Endothelial cell of umbilical vein (primary cell): Measurements from ENCODE around the gene FOXJ3. TPM values are rescaled to one million over a fixed set of nuclear protein-coding genes. Genes with fewer than 3 reads are reported as not detected.
A peak's percentile ranks its signal among the peaks of the same experiment; 100 is the strongest.

Source experiments
- BruUV-seq: library from RNA; stranded (reverse); fragments of 400-500 nt; replicated peaks from 2 replicates; lab custom pipeline; 2021; lab: Mats Ljungman, UMichigan
- CTCF ChIA-PET: fragments of 300-600, 350-600 bp; sonication (Branson Sonifier 250); formaldehyde crosslinking; loops from one replicate; lab custom pipeline; 2021; ENCODE audit warnings: antibody characterized with exemption, inconsistent platforms; lab: Charles Lee
- POLR2A ChIA-PET: fragments of 300-600, 350-600 bp; sonication (Branson Sonifier 250); formaldehyde crosslinking; loops from one replicate; lab custom pipeline; 2021; ENCODE audit warnings: antibody characterized with exemption, inconsistent platforms; lab: Charles Lee
- DNase-seq: peaks from one replicate; pipeline ENCODE4 v3.0.0-alpha.2; 2011; ENCODE audit warnings: low read depth, low spot score
- FAIRE-seq: peaks from 2 replicates; lab custom pipeline; 2011; peaks lifted over from hg19 to GRCh38; lab: Jason Lieb, UNC
- H2AFZ ChIP-seq: 2 replicates; pipeline ENCODE4 v1.6.0; 2012; ENCODE audit warnings: low read depth, low read length, control low read depth, inconsistent platforms
- H3K27ac ChIP-seq: 2 replicates; pipeline ENCODE4 v1.5.1; 2011; ENCODE audit warnings: low read depth, mild to moderate bottlenecking, control low read depth, low read length, moderate library complexity; ENCODE audit not compliant: insufficient read depth
- H3K27me3 ChIP-seq, 2 experiments: 2 replicates each; pipeline versions ENCODE4 v1.6.0 to v1.6.1; 2011; ENCODE audit warnings: low read length in 2 of 2, mixed read lengths in 1 of 2; ENCODE audit not compliant: control insufficient read depth in 2 of 2, insufficient read depth in 2 of 2
- H3K36me3 ChIP-seq, 2 experiments: 2 replicates in 1 of 2; 3 replicates in 1 of 2; pipeline ENCODE4 v1.5.1; 2011; ENCODE audit warnings: low read length in 2 of 2, mild to moderate bottlenecking in 1 of 2, moderate library complexity in 1 of 2; ENCODE audit not compliant: control insufficient read depth in 2 of 2, insufficient read depth in 2 of 2; ENCODE audit errors: extremely low read depth in 1 of 2
- H3K4me1 ChIP-seq: 3 replicates; pipeline ENCODE4 v1.5.1; 2011; ENCODE audit warnings: mild to moderate bottlenecking, low read length; ENCODE audit not compliant: control insufficient read depth, insufficient read depth; ENCODE audit errors: extremely low read depth
- H3K4me2 ChIP-seq: 2 replicates; pipeline ENCODE4 v1.6.1; 2011; ENCODE audit warnings: low read length, control low read depth, mixed read lengths; ENCODE audit not compliant: insufficient read depth
- H3K4me3 ChIP-seq, 3 experiments: fragments of 200-600 bp in 1 of 3; sonication (generic), shearing (Covaris generic) in 1 of 3; replicated peaks in 1 of 3; 2 replicates each; pipeline ENCODE4 v1.5.1; 2011 to 2016; ENCODE audit warnings: control low read depth in 3 of 3, low read length in 3 of 3, mild to moderate bottlenecking in 2 of 3, inconsistent platforms in 1 of 3, low read depth in 1 of 3, moderate library complexity in 1 of 3; ENCODE audit not compliant: insufficient read depth in 1 of 3
- H3K79me2 ChIP-seq: 2 replicates; pipeline ENCODE4 v1.6.0; 2012; ENCODE audit warnings: low read length, inconsistent platforms; ENCODE audit not compliant: control insufficient read depth, insufficient read depth
- H3K9ac ChIP-seq: replicated peaks from 2 replicates; pipeline ENCODE3; 2011; ENCODE audit warnings: low read length, control low read depth; ENCODE audit not compliant: insufficient read depth; ENCODE audit errors: extremely low read depth
- H3K9me1 ChIP-seq: replicated peaks from 3 replicates; pipeline ENCODE4 v1.6.0; 2011; ENCODE audit warnings: mild to moderate bottlenecking, low read length; ENCODE audit not compliant: control insufficient read depth, insufficient read depth; ENCODE audit errors: extremely low read depth
- H3K9me3 ChIP-seq: replicated peaks from 2 replicates; pipeline ENCODE4 v1.5.1; 2012; ENCODE audit warnings: low read length, inconsistent platforms; ENCODE audit not compliant: control insufficient read depth, insufficient read depth
- H4K20me1 ChIP-seq: replicated peaks from 2 replicates; pipeline ENCODE3; 2011; ENCODE audit warnings: mild to moderate bottlenecking, low read length; ENCODE audit not compliant: control insufficient read depth, insufficient read depth; ENCODE audit errors: extremely low read depth
- EZH2 ChIP-seq: IDR thresholded peaks from 2 replicates; pipeline ENCODE4 v1.6.1; 2012; ENCODE audit warnings: borderline replicate concordance, low read depth, mild to moderate bottlenecking, moderate library complexity, low read length, inconsistent platforms; ENCODE audit not compliant: severe bottlenecking
- FOS ChIP-seq: IDR thresholded peaks from 2 replicates; pipeline ENCODE4 v1.6.1; 2011; ENCODE audit warnings: mild to moderate bottlenecking, low read length, moderate library complexity, borderline replicate concordance; ENCODE audit not compliant: insufficient read depth
- GATA2 ChIP-seq: IDR thresholded peaks from 2 replicates; pipeline ENCODE4 v1.7.0; 2011; ENCODE audit warnings: low read depth, mild to moderate bottlenecking, moderate library complexity, mixed read lengths, low read length; ENCODE audit not compliant: insufficient read length, insufficient read depth
- JUN ChIP-seq: IDR thresholded peaks from 2 replicates; pipeline ENCODE4 v1.6.1; 2011; ENCODE audit warnings: borderline replicate concordance, low read depth; ENCODE audit not compliant: insufficient read length, insufficient read depth
- MYC ChIP-seq: IDR thresholded peaks from one replicate; pipeline ENCODE4 v1.6.1; 2011; ENCODE audit warnings: mild to moderate bottlenecking, low read depth, low read length
- POLR2A ChIP-seq: IDR thresholded peaks from 2 replicates; pipeline ENCODE4 v1.6.1; 2012; ENCODE audit warnings: low read depth, mild to moderate bottlenecking, control low read depth, low read length
- POLR2AphosphoS5 ChIP-seq: IDR thresholded peaks from 2 replicates; pipeline ENCODE4 v1.6.1; 2012; ENCODE audit warnings: low read depth, mild to moderate bottlenecking, control low read depth, low read length, moderate library complexity; ENCODE audit not compliant: insufficient read depth
- dilution Hi-C: fragments of 300-500 bp; cut with MboI; formaldehyde crosslinking; loops from one replicate; pipeline ENCODE4 v1.15.0; 2019; ENCODE audit warnings: low sequenced_read_pairs; ENCODE audit not compliant: extremely low pct_ligation_motif_present
- intact Hi-C: fragments of 100-400 bp; cut with micrococcal nuclease; formaldehyde crosslinking; loops from one replicate; pipeline ENCODE4 v1.10.0; 2022
- polyA plus RNA-seq, 4 experiments: library from polyadenylated mRNA; depleted of rRNA in 3 of 4; stranded (reverse) in 3 of 4; unstranded in 1 of 4; fragments of >200 nt; gene quantifications; 2 replicates each; pipeline versions ENCODE4 v1.2.1 to v1.2.3, GENCODE V29; 2011 to 2012; ENCODE audit warnings: missing spikeins in 1 of 4
- total RNA-seq: library from RNA; stranded (reverse); gene quantifications from 2 replicates; pipeline ENCODE4 v1.2.3, GENCODE V29; 2021
- TF ChIP-seq, protein P1 (sequence below): IDR thresholded peaks from 2 replicates; pipeline ENCODE4 v1.6.1; 2011; ENCODE audit not compliant: insufficient read depth, insufficient read length
- TF ChIP-seq, protein P2 (sequence below), 2 donors: IDR thresholded peaks; 1 replicate in 1 of 2; 2 replicates in 1 of 2; pipeline ENCODE4 v1.5.1; 2011; ENCODE audit warnings: low read length in 2 of 2, mild to moderate bottlenecking in 2 of 2, moderate library complexity in 2 of 2, control low read depth in 1 of 2, inconsistent platforms in 1 of 2, low read depth in 1 of 2; ENCODE audit not compliant: insufficient read depth in 1 of 2; ENCODE audit errors: extremely low read depth in 1 of 2

FOXJ3 gene
- total and polyA plus RNA-seq, 2 donors (not counting 3 experiments of a cell fraction or from before 2014, with no cell fraction given), result 34.7 to 38.8 TPM

DNA sequence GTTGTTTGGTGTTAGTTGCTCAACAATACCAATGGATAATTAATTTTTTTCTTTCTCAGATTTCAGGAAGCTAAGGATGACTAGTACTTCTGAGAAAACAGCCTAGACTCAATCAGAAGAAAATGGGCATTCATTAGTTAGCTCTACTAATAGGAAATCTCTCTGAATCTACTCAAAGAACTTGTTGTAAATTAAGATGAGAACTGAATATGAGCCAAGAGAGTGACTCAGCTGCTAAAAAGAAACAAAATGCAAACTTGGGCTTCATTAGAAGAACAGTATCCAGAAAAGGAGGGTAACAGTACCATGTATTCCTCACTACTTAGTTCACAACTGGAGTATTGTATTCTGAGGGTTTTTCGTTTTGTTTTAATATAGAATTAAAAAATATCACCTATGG is 12.5 kb downstream of the FOXJ3 start:
- Histone ChIP-seq H3K9ac (no peak overlapping the region), H3K4me1 (peaks cover 46% of the 10 kb centered on the region), H3K79me2 (peaks cover 90% of the 10 kb centered on the region), H3K4me2 (peak overlapping the region; percentile 65), H3K27ac (peak overlapping the region; percentile 16), H3K27me3 (no peaks in the 10 kb centered on the region), H3K9me1 (peaks cover 2% of the 10 kb centered on the region), H3K9me3 (no peaks in the 10 kb centered on the region), H3K4me3 (no peak overlapping the region), H2AFZ (no peak overlapping the region), H3K36me3 (peaks cover 0 to 2% of the 10 kb centered on the region in 2 experiments), H4K20me1 (peaks cover 10% of the 10 kb centered on the region)
- TF ChIP-seq FOS (peak; percentile 80), POLR2A (no peak), POLR2AphosphoS5 (no peak), MYC (no peak), GATA2 (no peak), JUN (no peak)
- TF ChIP-seq, protein P1, sequence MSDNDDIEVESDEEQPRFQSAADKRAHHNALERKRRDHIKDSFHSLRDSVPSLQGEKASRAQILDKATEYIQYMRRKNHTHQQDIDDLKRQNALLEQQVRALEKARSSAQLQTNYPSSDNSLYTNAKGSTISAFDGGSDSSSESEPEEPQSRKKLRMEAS, result no peak
- intact Hi-C loops (no loop called here), dilution Hi-C loops (no loop called here)
- FAIRE-seq, result peak; percentile 77
- BruUV-seq, result no TSS peak
- ChIA-PET POLR2A (no interaction called here), CTCF (interaction anchor here (0.8 to 2.0 kb wide), 3 partner anchors 10 to 149 kb away, joined by 4 to 12 read pairs (median 11); no protein-coding TSS in a partner anchor)
- peak; percentile 79 for DNase-seq

DNA sequence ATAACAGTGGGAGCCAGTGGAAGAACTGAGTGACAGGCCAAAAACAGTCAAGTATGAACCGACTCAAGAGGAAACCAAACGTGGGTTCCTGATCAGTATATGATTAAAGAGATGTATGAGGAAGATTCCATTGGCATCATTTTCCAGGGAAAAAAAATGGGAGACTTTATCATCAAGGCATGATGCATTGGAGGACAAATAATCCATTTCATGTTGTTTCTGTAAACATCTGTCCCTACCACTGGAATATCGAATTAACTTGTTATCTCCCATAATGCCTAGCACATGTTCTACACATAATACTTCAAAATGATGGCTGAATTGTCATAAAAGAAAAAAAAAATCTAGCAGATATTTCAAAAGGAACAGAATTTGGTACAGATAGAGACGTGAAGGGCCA is 13.3 kb downstream of the FOXJ3 start:
- no peak for DNase-seq
- Histone ChIP-seq H3K9me3 (no peaks in the 10 kb centered on the region), H3K27ac (no peak overlapping the region), H3K27me3 (no peaks in the 10 kb centered on the region), H3K4me2 (no peak overlapping the region), H3K9me1 (peaks cover 2% of the 10 kb centered on the region), H2AFZ (no peak overlapping the region), H3K79me2 (peaks cover 89% of the 10 kb centered on the region), H3K4me1 (peaks cover 46% of the 10 kb centered on the region), H3K4me3 (no peak overlapping the region), H3K36me3 (peaks cover 0 to 2% of the 10 kb centered on the region in 2 experiments), H4K20me1 (peaks cover 13% of the 10 kb centered on the region), H3K9ac (no peak overlapping the region)
- FAIRE-seq, result no peak
- intact Hi-C loops, result loop anchor here (2.0 kb wide), 1 partner anchor 13 kb away; the partner anchor contains the start of gene FOXJ3
- ChIA-PET CTCF (no interaction called here), POLR2A (no interaction called here)
- no peak for TF ChIP-seq GATA2
- TF ChIP-seq POLR2AphosphoS5, result no peak
- no peak for TF ChIP-seq FOS
- TF ChIP-seq, protein P1, result no peak
- TF ChIP-seq EZH2, result no peak
- TF ChIP-seq, protein P2, sequence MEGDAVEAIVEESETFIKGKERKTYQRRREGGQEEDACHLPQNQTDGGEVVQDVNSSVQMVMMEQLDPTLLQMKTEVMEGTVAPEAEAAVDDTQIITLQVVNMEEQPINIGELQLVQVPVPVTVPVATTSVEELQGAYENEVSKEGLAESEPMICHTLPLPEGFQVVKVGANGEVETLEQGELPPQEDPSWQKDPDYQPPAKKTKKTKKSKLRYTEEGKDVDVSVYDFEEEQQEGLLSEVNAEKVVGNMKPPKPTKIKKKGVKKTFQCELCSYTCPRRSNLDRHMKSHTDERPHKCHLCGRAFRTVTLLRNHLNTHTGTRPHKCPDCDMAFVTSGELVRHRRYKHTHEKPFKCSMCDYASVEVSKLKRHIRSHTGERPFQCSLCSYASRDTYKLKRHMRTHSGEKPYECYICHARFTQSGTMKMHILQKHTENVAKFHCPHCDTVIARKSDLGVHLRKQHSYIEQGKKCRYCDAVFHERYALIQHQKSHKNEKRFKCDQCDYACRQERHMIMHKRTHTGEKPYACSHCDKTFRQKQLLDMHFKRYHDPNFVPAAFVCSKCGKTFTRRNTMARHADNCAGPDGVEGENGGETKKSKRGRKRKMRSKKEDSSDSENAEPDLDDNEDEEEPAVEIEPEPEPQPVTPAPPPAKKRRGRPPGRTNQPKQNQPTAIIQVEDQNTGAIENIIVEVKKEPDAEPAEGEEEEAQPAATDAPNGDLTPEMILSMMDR (IDR thresholded peaks at IDR 0.05; ENCODE audit: extremely low read depth in 1 of 2, insufficient read depth in 1 of 2, low read depth in 1 of 2, low read length in 2 of 2), result no peak
- no peak for TF ChIP-seq POLR2A
- dilution Hi-C loops, result no loop called here
- BruUV-seq, result no TSS peak
